ENCODE measurements around the gene CSF2. TPM values are rescaled to one million over a fixed set of nuclear protein-coding genes. Genes with fewer than 3 reads are reported as not detected.

CSF2 gene
- polyA plus RNA-seq, 1 donor (not counting 4 experiments of a cell fraction or from before 2014, with no cell fraction given), result 7.2 TPM

- Histone ChIP-seq H3K4me1 (ENCODE audit: control insufficient read depth, extremely low read depth, insufficient read depth, low read length) (peaks cover 43% of the 10 kb centered on the region), H3K79me2 (ENCODE audit: control insufficient read depth, insufficient read depth, low read length) (no peaks in the 10 kb centered on the region), H3K4me2 (ENCODE audit: control insufficient read depth, extremely low read depth, insufficient read depth, low read depth, low read length) (no peak overlapping the region), H4K20me1 (ENCODE audit: control insufficient read depth, extremely low read depth, insufficient read depth, low read length) (no peaks in the 10 kb centered on the region), H3K27ac (ENCODE audit: control insufficient read depth, insufficient read depth, low read length) (no peak overlapping the region), H3K36me3 (ENCODE audit: control insufficient read depth in 2 of 2, extremely low read depth in 1 of 2, insufficient read depth in 2 of 2, low read length in 2 of 2) (no peaks in the 10 kb centered on the region), H3K9me1 (ENCODE audit: control insufficient read depth, extremely low read depth, insufficient read depth, low read length) (peaks cover 5% of the 10 kb centered on the region), H3K27me3 (ENCODE audit: control insufficient read depth, extremely low read depth, insufficient read depth, low read length) (no peaks in the 10 kb centered on the region), H3K9me3 (ENCODE audit: control insufficient read depth, low read depth, low read length) (no peaks in the 10 kb centered on the region), H3K9ac (ENCODE audit: control insufficient read depth, extremely low read depth, insufficient read depth, low read length) (no peak overlapping the region), H2AFZ (ENCODE audit: control insufficient read depth, low read length) (no peak overlapping the region), H3K4me3 (ENCODE audit: control insufficient read depth in 2 of 3, extremely low read depth in 1 of 3, insufficient read depth in 2 of 3, low read depth in 1 of 3, low read length in 3 of 3) (no peak overlapping the region)
- no peak for FAIRE-seq
- DNase-seq (ENCODE audit: low read depth, low spot score), result no peak
- TF ChIP-seq CTCF (optimal IDR thresholded peaks at IDR 0.05 in 1 of 3, IDR thresholded peaks at IDR 0.05 in 1 of 3, conservative IDR thresholded peaks at IDR 0.05 in 1 of 3; ENCODE audit: extremely low read depth in 1 of 3, insufficient read depth in 2 of 3, low read length in 3 of 3), result no peak
- dilution Hi-C loops (cut with MboI; ENCODE audit: extremely low pct_ligation_motif_present, low sequenced_read_pairs), result no loop called here
These were observed 26.3 kb downstream of the CSF2 start for GRCh38 chr5:132099905-132100304.

GRCh38 chr5:132100672-132101261, 27.2 kb downstream of the CSF2 start:
- H3K4me2 ChIP-seq (ENCODE audit: control insufficient read depth, extremely low read depth, insufficient read depth, low read depth, low read length), result no peak overlapping the region
- FAIRE-seq, result no peak

More at GRCh38 chr5:132100672-132101261, 27.2 kb downstream of the CSF2 start:
- Histone ChIP-seq H3K27ac (ENCODE audit: control insufficient read depth, insufficient read depth, low read length) (no peak overlapping the region), H3K9me3 (ENCODE audit: control insufficient read depth, low read depth, low read length) (no peaks in the 10 kb centered on the region), H3K4me1 (ENCODE audit: control insufficient read depth, extremely low read depth, insufficient read depth, low read length) (peaks cover 35% of the 10 kb centered on the region), H3K27me3 (ENCODE audit: control insufficient read depth, extremely low read depth, insufficient read depth, low read length) (no peaks in the 10 kb centered on the region), H2AFZ (ENCODE audit: control insufficient read depth, low read length) (no peak overlapping the region), H3K4me3 (ENCODE audit: control insufficient read depth in 2 of 3, extremely low read depth in 1 of 3, insufficient read depth in 2 of 3, low read depth in 1 of 3, low read length in 3 of 3) (no peak overlapping the region), H3K79me2 (ENCODE audit: control insufficient read depth, insufficient read depth, low read length) (no peaks in the 10 kb centered on the region), H3K9me1 (ENCODE audit: control insufficient read depth, extremely low read depth, insufficient read depth, low read length) (peaks cover 5% of the 10 kb centered on the region), H3K36me3 (ENCODE audit: control insufficient read depth in 2 of 2, extremely low read depth in 1 of 2, insufficient read depth in 2 of 2, low read length in 2 of 2) (no peaks in the 10 kb centered on the region), H3K9ac (ENCODE audit: control insufficient read depth, extremely low read depth, insufficient read depth, low read length) (no peak overlapping the region), H4K20me1 (ENCODE audit: control insufficient read depth, extremely low read depth, insufficient read depth, low read length) (no peaks in the 10 kb centered on the region)
- no peak for DNase-seq (ENCODE audit: low read depth, low spot score)
- TF ChIP-seq CTCF (optimal IDR thresholded peaks at IDR 0.05 in 1 of 3, IDR thresholded peaks at IDR 0.05 in 1 of 3, conservative IDR thresholded peaks at IDR 0.05 in 1 of 3; ENCODE audit: extremely low read depth in 1 of 3, insufficient read depth in 2 of 3, low read length in 3 of 3) (no peak), EZH2 (IDR thresholded peaks at IDR 0.05; ENCODE audit: low read length) (no peak)
- dilution Hi-C loops (cut with MboI; ENCODE audit: extremely low pct_ligation_motif_present, low sequenced_read_pairs), result no loop called here

Measured in keratinocyte (primary cell).